CD4-positive, alpha-beta T cell treated with Interleukin-17A for 1 hour (primary cell): ENCODE measurements around the gene MON2.

Experiments
- DNase-seq: peaks from one replicate; pipeline ENCODE4 v3.0.0-alpha.2; 2020

Gene MON2

DNA sequence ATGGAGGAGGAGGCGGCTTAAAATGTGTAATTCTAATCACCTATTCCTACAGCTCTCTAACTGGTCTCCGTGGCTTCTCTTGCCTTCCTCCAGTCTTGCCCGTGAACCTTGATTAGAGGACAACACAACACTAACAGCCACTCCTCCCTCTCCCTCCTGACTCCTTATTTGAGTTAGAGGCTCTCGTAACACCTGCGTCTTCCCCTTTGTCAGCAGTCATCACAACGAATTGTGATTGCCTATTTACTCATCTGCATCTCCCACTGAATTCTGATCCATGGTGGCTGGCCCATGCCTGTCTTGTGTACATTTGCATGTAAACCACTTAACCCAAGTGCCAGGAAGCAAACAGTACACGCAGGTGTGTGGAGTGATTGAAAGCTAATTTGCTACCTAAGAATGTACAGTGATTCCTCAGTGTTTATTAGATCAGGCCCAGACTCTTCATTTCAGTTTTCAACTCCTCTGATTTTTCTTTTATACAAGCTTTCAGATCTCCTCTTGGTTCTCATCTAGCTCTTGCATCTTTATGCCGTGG is 154.5 kb downstream of the MON2 start:
- no peak for DNase-seq

DNA sequence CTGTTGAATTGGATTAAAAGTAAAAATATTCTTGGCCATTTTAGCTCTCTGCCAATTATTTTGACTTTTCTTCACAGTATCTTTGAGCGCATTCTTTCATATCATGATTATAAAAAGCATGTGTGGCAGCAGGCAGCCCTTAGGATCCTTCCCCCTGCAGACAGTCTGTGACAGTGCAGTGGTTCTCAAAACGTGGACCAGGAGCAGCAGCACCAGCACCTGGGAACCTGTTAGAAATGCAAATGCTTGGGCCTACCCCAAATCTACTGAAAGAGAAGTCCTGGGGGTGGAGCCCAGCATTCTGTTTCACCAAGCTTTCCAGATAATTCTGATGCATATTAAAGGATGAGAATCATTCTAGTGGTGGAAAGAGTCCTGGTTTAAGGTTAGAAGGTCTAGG is 155.6 kb downstream of the MON2 start:
- DNase-seq, result no peak

DNA sequence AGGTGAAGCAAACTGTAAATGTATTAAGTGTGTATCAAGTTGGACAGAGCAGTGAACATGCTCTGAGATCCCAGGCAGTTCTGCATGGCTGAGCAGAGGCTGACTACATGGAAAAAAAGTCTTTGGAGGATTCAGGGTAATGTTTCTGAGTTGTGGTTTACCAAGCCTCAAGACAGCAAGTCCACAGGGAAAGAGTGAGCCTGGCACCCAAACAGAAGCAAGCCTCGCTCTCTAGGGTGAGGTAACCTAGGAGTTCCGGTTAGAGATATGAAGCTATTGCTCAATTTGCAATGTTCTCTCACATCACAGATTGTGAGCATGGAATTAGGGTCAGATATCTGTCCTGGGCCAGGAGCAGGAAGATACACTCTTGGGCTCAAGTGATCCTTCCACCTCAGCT is 158.6 kb downstream of the MON2 start:
- DNase-seq, result no peak

DNA sequence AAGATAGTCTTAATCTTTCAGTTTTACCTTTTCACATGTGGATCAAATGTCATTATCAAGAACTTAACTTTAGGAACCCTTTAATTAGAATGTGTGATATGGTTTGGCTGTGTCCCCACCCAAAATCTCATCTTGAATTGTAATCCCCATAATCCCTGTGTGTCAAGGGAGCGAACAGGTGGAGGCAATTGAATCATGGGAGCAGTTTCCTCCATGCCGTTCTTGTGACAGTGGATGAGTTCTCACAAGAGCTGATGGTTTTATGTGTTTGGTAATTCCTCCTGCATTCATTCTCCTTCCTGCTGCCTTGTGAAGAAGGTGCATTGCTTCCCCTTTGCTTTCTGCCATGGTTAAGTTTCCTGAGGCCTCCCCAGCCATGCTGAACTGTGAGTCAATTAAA is 160.6 kb downstream of the MON2 start:
- DNase-seq, result no peak

DNA sequence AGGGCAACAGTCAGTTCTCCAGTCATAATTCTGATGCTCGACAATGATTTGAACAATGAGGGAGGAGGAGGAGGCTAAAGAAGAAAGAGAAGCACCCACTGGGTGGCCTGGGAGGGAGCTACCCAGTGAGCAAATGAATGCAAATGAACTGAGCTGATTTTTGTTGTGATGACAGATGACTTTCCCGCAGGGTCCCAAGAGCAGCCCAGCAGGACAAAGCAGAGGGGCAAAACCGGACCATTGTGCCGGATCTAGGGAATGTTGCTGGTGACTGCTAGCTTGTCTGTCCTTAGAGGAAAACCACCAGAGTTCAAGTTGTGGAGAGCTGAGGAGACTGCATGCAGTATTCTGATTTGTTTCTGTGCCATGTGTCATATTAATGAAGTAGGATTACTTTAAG is 162.8 kb downstream of the MON2 start:
- DNase-seq, result no peak

DNA sequence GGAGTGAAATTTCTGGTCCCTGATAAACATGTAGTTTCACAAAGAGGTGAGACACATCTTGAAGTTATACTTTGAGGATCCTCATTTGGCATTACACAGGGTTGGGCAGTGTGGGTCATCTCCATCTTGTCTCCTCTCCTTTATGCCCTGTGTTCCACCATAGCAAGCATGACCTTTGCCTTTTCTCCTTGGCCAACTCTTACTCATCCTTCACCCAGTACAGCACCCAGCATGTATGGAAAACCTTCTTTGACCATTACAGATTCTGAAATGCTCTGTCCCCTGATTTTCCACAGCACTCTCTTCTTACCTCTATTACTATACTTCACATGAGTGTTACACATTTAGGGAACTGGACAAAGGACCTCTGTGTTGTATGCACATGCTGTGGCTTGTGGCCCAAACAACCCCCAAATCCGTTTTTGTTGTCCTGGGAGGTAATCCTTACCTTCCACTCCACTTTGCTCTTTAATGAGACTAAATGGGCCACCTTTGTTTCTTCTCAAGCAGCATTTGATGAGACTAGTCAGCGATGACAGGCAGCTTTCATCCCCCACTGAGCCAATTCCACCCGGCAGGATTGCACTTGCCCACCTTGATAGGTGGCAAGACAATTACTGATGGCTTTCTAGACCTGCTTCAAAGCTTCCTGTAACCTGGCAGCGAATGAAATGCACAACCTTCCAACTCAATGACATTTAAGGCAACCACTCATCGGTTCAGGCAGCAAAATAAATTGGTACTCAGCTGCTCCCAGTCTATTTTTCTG is 163.5 kb downstream of the MON2 start:
- DNase-seq, result no peak

DNA sequence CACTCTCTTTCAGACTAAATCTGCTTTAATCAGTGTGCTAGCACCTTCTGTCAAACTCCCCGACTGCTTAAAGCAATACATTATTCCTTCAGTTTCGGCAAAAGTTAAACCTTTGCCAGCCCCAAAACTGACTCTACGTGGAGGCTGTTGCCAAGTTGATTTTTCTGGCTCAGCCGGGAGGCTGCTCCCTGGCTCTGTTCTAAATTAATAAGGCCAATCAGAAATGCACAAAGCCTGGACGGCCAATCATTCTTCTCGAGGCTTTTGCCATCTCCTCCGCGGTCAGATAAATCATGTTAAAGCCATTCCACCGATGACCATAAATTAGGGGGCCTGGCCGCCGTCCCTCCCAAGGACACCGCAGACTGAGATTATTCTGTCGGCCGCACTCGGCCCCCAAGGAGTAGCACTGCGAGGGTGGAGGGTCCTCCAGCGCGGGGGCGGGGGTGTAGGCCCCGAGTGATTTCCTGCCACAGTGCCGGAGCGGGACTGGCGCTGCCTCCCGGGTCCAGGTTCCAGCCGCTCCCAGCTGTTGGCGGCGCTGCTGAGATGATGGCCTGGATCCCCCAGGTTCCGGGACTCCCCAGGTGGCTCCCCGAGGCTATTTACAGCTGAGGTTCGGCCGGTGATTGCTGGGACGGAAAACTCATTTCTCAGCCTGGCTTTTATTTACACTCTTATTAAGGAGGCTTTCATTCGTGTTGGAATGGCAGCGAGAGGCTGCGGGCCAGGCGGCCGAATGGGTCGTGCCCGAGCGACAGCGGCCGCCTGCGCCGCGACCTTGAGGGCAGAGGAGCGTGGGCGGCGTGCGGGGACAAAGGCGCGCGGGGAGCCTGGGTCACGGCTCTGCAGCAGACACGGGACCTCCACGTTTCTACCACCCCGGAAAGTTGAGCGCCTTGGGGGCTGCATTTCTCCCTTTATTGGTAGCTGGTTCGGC is 165.1 kb downstream of the MON2 start:
- DNase-seq, result peak; percentile 7

DNA sequence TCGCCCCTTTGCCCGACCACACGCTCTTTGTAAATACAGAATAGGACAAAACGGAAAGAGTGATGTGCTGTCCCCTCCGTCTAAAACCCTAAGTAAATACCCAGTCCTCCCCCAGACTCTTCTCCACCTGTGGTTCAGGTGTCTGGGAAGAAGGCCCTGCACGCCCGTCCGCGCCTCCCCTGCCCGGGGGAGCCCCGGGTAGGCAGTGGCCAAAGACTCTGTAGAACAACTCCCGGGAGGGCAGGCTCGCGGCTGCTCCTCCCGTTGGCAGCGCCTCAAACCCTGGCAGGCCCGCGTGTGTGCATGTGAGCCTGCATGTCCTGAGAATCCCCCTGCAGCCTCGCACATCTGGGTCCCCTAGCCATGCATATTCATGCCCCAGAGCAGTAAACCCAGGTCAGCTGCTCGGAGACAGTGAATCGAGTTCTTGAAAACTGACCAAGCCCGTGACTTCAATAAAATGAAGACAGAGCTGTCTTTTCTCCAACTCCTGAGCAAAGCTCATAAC is 165.8 kb downstream of the MON2 start:
- DNase-seq, result no peak

DNA sequence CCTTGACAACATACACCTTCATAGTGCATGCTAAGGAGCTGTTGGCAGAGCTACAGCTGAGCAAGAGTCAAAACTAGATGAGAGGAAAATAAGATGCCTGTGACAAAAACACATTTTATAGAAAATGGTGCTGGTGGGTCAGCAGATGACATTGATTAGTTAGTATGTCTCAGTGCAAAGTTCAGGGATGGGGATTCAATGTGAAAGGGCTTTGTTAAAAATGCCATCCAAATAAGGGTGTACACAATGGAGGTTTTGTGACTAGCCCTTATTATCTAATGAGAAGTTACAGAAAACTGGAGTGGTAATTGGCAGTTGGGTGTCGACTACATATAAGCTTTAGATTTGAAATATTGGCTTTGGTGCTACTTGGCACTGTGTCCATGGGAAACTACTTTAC is 169.0 kb downstream of the MON2 start:
- no peak for DNase-seq

DNA sequence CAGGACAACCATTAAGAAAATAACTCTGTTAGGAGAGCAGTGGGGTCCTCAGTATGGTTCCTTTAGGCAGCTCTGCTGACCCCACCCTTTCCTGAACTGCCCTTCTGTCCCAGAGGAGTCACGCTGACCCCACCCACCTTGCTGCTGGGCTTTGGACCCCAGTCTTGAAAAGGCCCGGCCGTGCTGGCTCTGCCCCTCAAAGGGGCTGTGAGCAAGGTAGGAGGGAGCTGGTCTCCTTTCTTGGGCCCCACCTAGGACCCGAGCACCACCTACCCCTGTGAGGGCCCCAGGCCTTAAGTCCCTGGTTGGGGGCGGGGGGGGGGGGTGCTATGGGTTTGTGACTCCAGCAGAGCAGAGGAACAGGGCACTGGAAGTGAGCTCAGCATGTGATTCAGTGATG is 171.1 kb downstream of the MON2 start:
- DNase-seq, result no peak

DNA sequence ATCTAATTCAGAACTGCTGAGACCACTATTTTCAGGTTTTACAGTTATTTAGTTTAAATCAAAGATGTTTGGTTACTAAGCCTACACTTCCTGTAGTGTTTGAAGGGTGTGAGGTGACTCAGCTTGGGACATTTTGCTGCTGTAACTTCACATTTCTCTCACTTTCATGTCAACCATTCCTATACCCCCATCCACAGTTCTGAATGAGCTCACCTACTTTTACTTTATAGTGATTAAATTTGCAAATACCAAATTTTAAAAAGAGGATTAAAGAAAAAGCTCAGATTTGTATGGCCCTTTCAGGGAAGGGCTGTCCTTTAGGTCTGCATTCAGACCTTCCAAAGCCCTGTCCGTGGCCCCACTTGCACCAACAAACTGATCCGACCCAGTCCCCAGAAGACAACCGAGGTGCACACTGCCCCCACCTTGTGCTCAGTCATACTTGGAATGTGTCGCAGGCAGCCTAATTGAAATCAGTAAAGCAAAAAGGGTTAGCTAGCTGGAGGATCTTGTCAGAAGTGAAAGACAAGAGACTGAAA is 174.4 kb downstream of the MON2 start:
- peak; percentile 37 for DNase-seq

DNA sequence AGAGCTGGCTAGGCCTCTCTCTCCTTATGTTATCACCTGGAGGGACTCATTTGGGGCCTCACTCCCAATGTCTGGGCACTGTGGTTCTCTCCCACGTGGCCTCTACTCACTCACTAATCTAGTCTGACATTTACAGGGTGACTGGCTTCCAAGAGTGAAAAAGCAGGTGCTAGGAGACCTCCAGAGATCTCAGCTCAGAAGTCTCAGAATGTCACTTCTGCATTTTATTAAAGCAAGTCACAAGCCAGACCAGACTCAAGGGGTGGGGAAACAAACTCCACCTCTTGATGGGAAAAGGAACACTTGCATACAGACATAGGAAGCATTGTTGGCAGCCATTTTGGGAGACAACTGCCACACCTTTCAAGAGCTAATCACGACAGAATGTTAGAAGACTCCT is 175.9 kb downstream of the MON2 start:
- DNase-seq, result no peak

DNA sequence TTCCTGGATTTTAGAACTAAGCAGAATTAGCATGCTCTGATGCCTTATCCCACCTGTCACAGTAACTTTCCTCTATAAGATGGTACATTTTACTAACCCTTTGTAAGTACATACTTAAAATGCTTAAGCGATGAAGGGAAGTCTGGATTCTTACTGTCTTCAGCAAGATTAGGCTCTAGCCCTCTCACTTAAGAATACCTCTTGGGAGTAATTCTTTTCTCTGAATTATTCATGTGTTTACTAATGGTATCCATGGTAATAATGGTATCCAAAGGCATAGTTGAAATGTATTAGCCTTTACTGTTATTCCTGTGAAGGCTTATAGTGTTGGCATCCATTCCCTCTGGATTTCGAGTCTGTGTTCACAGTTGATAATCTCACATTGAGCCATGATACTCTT is 176.9 kb downstream of the MON2 start:
- no peak for DNase-seq

DNA sequence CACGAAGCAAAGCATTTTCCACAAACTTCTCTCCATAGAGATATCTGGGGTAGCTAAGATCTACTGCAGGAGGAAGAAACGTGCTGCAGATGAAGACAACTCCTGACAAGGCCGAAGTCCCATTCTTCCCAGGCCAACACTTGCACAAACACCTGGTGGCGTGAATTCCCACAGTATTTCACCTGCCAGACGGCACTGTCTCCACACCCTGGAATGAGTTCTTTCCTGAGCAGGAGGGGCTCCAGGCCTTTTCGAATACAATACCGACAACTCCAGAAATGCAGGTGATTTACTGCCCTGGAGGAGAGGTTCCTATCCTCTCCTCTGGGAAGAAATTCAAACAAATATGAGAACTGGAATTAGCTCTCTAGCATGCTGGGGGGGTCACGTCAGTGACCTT is 179.9 kb downstream of the MON2 start:
- no peak for DNase-seq

DNA sequence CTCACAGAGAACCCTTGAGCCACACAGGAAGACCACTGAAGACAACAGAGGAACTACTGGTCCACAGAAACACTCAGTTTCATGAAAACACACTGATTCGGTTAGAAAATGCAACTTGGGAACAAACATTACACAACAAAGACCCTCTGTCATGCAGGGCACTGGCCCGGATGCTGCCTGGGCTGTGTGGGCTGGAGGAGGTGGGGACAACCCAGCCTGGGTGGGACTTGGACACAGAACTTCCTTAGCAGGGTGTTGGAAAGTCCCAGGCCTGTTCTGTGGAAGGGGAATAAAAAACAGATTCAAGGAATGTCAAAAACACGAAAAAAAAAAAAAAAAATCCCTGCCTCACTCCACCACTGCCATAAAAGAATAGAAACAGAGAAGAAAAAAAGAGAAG is 181.0 kb downstream of the MON2 start:
- DNase-seq, result no peak

DNA sequence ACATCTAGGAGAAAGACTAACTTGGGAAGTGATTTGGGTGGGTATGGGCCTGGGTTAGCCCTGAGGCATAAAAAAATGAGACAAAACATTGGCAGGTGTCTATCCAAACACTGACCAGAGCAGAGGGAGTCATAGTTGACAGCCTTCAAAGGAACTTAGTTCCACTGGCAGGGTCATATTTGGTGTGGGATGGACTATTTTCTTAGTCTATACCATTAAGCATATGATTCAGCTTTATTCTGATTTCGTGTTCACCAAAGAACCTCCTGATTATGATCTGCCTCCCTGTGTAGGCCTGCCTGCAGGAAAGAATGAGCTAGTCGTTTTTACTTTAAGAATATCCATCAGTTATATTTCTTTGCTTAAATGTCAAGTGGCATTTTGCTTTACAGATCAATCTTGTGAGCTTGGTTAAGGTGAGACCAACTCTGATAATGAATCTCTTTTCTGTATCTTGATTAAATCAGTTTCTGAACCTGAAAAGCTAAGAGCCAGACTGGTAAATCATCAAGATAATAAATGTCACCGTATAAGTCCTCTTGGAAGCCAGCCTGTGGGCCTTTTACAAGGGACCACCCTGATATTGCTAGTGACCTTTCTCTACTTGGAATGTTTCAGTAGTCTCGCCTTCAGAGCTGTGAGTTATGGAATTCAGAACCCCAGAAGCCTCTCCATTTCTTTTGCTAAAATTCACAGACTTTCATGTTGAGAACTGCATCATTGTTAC is 182.9 kb downstream of the MON2 start:
- no peak for DNase-seq
